Activated B cell treated with CpG ODN at 0.5 μM for 24 hours (primary cell): ENCODE results near the gene VGLL4. TPM values are rescaled to one million over a fixed set of nuclear protein-coding genes. Genes with fewer than 3 reads are reported as not detected.

Experiments used
- ATAC-seq: fragments of 200-7000 bp; cut with Tn5 transposase; one replicate; pipeline ENCODE4 v1.10.0; 2021; ENCODE audit warnings: low read depth, mild to moderate bottlenecking, moderate library complexity
- CTCF ChIA-PET: fragments of 350-600 bp; sonication (Branson Sonifier 250); formaldehyde crosslinking; loops from one replicate; lab custom pipeline; 2021; ENCODE audit warnings: antibody characterized with exemption; lab: Charles Lee
- POLR2A ChIA-PET: fragments of 350-600 bp; sonication (Branson Sonifier 250); formaldehyde crosslinking; loops from one replicate; lab custom pipeline; 2021; ENCODE audit warnings: antibody characterized with exemption; lab: Charles Lee
- DNase-seq: peaks from one replicate; pipeline ENCODE4 v3.0.0; 2022
- H3K27ac Mint-ChIP-seq: one replicate; pipeline ENCODE4 v1.8.0; 2020; ENCODE audit warnings: mixed read lengths
- H3K27me3 Mint-ChIP-seq: one replicate; pipeline ENCODE4 v1.8.0; 2021; ENCODE audit warnings: mixed read lengths
- H3K36me3 Mint-ChIP-seq: one replicate; pipeline ENCODE4 v1.8.0; 2021; ENCODE audit warnings: low read depth, mixed read lengths
- H3K4me1 Mint-ChIP-seq: one replicate; pipeline ENCODE4 v1.8.0; 2021; ENCODE audit warnings: mixed read lengths
- H3K4me3 Mint-ChIP-seq: one replicate; pipeline ENCODE4 v1.8.0; 2020; ENCODE audit warnings: mild to moderate bottlenecking, mixed read lengths
- H3K9me3 Mint-ChIP-seq: one replicate; pipeline ENCODE4 v1.8.0; 2020; ENCODE audit warnings: mixed read lengths
- CTCF ChIP-seq: fragments of 200-600 bp; IDR thresholded peaks from one replicate; pipeline ENCODE4 v1.8.0; 2022; ENCODE audit warnings: antibody characterized with exemption, mild to moderate bottlenecking
- intact Hi-C: fragments of 100-400 bp; cut with micrococcal nuclease; formaldehyde crosslinking; loops from one replicate; pipeline ENCODE4 v1.15.1; 2024
- total RNA-seq: library from RNA; stranded (reverse); gene quantifications from 2 replicates; pipeline ENCODE4 v1.2.3, GENCODE V29; 2022

Gene VGLL4
- total RNA-seq, 1 donor from 2014 or later = 19.3 TPM

DNA sequence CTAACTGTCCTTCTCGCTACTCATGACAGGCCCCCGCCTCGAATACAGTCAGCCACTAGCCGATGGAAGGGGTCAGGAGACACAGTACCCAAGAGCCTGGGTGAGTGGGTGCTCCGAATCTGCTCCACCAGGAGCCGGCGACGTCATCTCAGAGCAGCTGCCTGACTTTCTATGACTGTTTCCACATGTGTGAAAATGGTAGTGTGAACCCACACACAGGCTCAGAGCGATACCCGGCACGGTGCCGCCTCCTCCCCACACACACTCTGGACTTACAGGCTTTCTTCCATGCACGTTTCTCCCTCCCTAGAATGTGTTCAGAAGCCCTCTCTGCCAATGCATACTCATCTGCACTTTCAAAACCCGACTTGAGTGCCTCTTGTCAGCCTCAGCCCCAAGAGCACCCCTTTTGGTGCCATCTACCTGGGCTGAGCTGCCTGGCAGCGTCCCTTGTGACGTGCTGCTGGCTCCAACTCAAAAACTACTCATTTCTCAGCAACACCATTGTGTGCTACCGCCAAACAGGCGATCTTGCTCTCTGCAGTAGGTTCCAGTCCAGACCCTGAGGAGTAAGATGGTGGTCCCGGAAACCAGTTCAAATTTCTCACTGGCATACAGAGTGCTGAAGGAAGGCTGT lies 29.7 kb downstream of the VGLL4 start:
- H3K4me1 Mint-ChIP-seq = peaks cover 13% of the 10 kb centered on the region
- H3K27ac Mint-ChIP-seq = no peak overlapping the region
- POLR2A ChIA-PET = no interaction called here

GRCh38 chr3:11613319-11613718 lies 30.4 kb downstream of the VGLL4 start:
- no peak overlapping the region for H3K27ac Mint-ChIP-seq
- intact Hi-C loops = no loop called here
- H3K4me3 Mint-ChIP-seq = no peak overlapping the region

More for the DNA sequence above, 29.7 kb downstream of the VGLL4 start:
- DNase-seq (no peak), ATAC-seq (no peak)
- CTCF ChIA-PET = no interaction called here
- no peak for TF ChIP-seq CTCF
- intact Hi-C loops = no loop called here
- Mint-ChIP-seq H3K27me3 (no peaks in the 10 kb centered on the region), H3K36me3 (peaks cover 4% of the 10 kb centered on the region), H3K9me3 (no peaks in the 10 kb centered on the region), H3K4me3 (no peak overlapping the region)

DNA sequence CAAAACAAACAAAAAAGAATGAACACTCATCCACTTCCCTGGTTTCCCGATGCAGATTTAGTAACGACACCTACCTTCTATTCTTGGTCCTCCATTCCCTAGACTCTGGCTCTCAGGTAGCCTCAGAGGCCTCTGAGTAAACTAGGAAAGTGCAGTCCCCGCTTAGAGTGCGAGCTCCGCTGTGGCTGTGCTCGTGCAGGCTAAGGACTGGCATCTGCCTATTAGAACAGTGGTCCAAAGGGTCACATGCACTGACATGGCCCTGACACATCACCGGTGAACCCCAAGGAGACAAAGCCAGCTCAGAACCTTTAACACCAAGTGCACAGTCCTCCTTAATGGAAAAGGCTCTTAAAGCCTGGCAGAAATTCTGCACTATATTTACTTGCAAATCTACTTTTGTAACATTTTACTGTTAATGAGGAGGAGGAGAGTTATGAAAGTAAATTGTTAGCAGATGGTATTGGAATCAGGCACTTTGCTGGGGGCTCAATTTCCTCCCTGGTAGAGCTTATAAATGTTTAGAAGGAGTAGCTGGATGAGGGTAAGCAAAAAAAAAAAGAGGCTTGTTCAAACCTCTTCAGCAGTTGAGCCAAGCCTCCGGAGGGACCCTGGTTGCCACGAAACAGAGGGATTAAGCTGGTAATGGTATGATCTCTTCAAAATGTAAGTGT lies 31.1 kb downstream of the VGLL4 start:
- ChIA-PET POLR2A (no interaction called here), CTCF (no interaction called here)
- Mint-ChIP-seq H3K36me3 (peaks cover 4% of the 10 kb centered on the region), H3K27me3 (no peaks in the 10 kb centered on the region), H3K9me3 (no peaks in the 10 kb centered on the region), H3K27ac (no peak overlapping the region), H3K4me3 (no peak overlapping the region), H3K4me1 (peaks cover 17% of the 10 kb centered on the region)
- ATAC-seq (no peak), DNase-seq (no peak)
- intact Hi-C loops = no loop called here
- no peak for TF ChIP-seq CTCF

More at GRCh38 chr3:11613319-11613718, 30.4 kb downstream of the VGLL4 start:
- TF ChIP-seq CTCF = no peak
- H3K4me1 Mint-ChIP-seq = peaks cover 13% of the 10 kb centered on the region
- ATAC-seq = no peak
- ChIA-PET CTCF (no interaction called here), POLR2A (no interaction called here)
- no peaks in the 10 kb centered on the region for H3K9me3 Mint-ChIP-seq
- H3K36me3 Mint-ChIP-seq = peaks cover 4% of the 10 kb centered on the region
- no peaks in the 10 kb centered on the region for H3K27me3 Mint-ChIP-seq
- no peak for DNase-seq

DNA sequence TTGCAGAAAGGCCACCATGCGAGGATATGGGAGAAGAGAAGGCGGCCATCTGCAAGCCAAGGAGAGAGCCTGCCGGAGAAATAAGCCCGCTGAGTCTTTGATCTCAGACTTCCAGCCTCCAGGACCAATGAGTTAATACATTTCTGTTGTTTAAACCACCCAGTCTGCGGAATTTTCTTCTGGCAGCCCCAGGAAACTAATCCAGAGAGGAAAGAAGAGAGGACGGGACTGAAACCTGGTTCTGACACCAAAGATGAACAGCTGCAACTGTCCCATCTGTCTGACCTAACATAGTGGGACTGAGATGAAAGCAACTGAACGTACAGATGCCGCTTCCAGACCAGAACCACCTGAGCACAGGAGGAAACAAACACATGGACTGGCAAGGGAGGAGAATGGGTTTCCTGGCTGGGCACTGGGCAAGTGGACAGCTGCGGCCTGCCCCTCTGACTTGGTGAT lies 32.3 kb downstream of the VGLL4 start:
- TF ChIP-seq CTCF = no peak
- Mint-ChIP-seq H3K4me1 (peaks cover 24% of the 10 kb centered on the region), H3K4me3 (no peak overlapping the region), H3K27ac (no peak overlapping the region), H3K36me3 (peaks cover 9% of the 10 kb centered on the region), H3K27me3 (no peaks in the 10 kb centered on the region), H3K9me3 (no peaks in the 10 kb centered on the region)
- intact Hi-C loops = no loop called here
- no peak for ATAC-seq
- no peak for DNase-seq
- ChIA-PET CTCF (no interaction called here), POLR2A (no interaction called here)

- Mint-ChIP-seq H3K27ac (no peak overlapping the region), H3K4me3 (no peak overlapping the region), H3K9me3 (no peaks in the 10 kb centered on the region), H3K4me1 (peaks cover 25% of the 10 kb centered on the region), H3K36me3 (peaks cover 14% of the 10 kb centered on the region), H3K27me3 (no peaks in the 10 kb centered on the region)
- no peak for TF ChIP-seq CTCF
- CTCF ChIA-PET = no interaction called here
- no peak for ATAC-seq
- intact Hi-C loops = no loop called here
- POLR2A ChIA-PET = no interaction called here
- no peak for DNase-seq
Observed at GRCh38 chr3:11610700-11611275, 32.9 kb downstream of the VGLL4 start.
